ENCODE results near the gene FAM32A. TPM values are rescaled to one million over a fixed set of nuclear protein-coding genes. Genes with fewer than 3 reads are reported as not detected.

FAM32A gene
- total and polyA plus RNA-seq, 2 donors (not counting 1 experiment from before 2014, with no cell fraction given), result 106 to 141 TPM

- Histone ChIP-seq H3K9ac (ENCODE audit: insufficient read depth, low read length) (no peak overlapping the region), H3K4me2 (ENCODE audit: extremely low read depth, insufficient read depth, low read length) (no peak overlapping the region), H3K27ac (ENCODE audit: insufficient read depth, low read length) (no peak overlapping the region), H4K20me1 (ENCODE audit: control insufficient read depth, extremely low read depth, insufficient read depth, low read length) (no peaks in the 10 kb centered on the region), H3K27me3 (ENCODE audit: control insufficient read depth, insufficient read depth, low read length) (no peaks in the 10 kb centered on the region), H3K79me2 (ENCODE audit: control insufficient read depth, insufficient read depth, low read length) (peaks cover 49% of the 10 kb centered on the region), H2AFZ (ENCODE audit: low read length) (no peak overlapping the region), H3K4me3 (replicated peaks in 1 of 4; ENCODE audit: control extremely low read depth in 1 of 4, insufficient read depth in 1 of 4, low read depth in 3 of 4, low read length in 4 of 4) (no peak overlapping the region), H3K4me1 (ENCODE audit: control insufficient read depth, extremely low read depth, insufficient read depth, low read length) (peaks cover 2% of the 10 kb centered on the region), H3K9me3 (ENCODE audit: control insufficient read depth, insufficient read depth, low read depth, low read length) (no peaks in the 10 kb centered on the region), H3K36me3 (ENCODE audit: control insufficient read depth, insufficient read depth, low read length) (peaks cover 55% of the 10 kb centered on the region)
- no peak for DNase-seq (ENCODE audit: low read depth in 2 of 2)
- TF ChIP-seq CTCF (conservative IDR thresholded peaks at IDR 0.05 in 1 of 2, IDR thresholded peaks at IDR 0.05 in 1 of 2; ENCODE audit: low read depth in 1 of 2, low read length in 2 of 2) (no peak), EZH2 (IDR thresholded peaks at IDR 0.05; ENCODE audit: low read length, missing control alignments) (no peak)
Measured at GRCh38 chr19:16206637-16207036, 21.4 kb downstream of the FAM32A start.

GRCh38 chr19:16207063-16207462 is 21.9 kb downstream of the FAM32A start:
- Histone ChIP-seq H3K27ac (ENCODE audit: insufficient read depth, low read length) (no peak overlapping the region), H3K36me3 (ENCODE audit: control insufficient read depth, insufficient read depth, low read length) (peaks cover 51% of the 10 kb centered on the region), H3K4me2 (ENCODE audit: extremely low read depth, insufficient read depth, low read length) (no peak overlapping the region), H4K20me1 (ENCODE audit: control insufficient read depth, extremely low read depth, insufficient read depth, low read length) (no peaks in the 10 kb centered on the region), H3K79me2 (ENCODE audit: control insufficient read depth, insufficient read depth, low read length) (peaks cover 48% of the 10 kb centered on the region), H3K9me3 (ENCODE audit: control insufficient read depth, insufficient read depth, low read depth, low read length) (no peaks in the 10 kb centered on the region), H3K4me1 (ENCODE audit: control insufficient read depth, extremely low read depth, insufficient read depth, low read length) (peaks cover 2% of the 10 kb centered on the region), H3K9ac (ENCODE audit: insufficient read depth, low read length) (no peak overlapping the region), H3K4me3 (replicated peaks in 1 of 4; ENCODE audit: control extremely low read depth in 1 of 4, insufficient read depth in 1 of 4, low read depth in 3 of 4, low read length in 4 of 4) (no peak overlapping the region), H2AFZ (ENCODE audit: low read length) (no peak overlapping the region), H3K27me3 (ENCODE audit: control insufficient read depth, insufficient read depth, low read length) (no peaks in the 10 kb centered on the region)
- TF ChIP-seq CTCF (conservative IDR thresholded peaks at IDR 0.05 in 1 of 2, IDR thresholded peaks at IDR 0.05 in 1 of 2; ENCODE audit: low read depth in 1 of 2, low read length in 2 of 2) (no peak), EZH2 (IDR thresholded peaks at IDR 0.05; ENCODE audit: low read length, missing control alignments) (no peak)
- no peak for DNase-seq (ENCODE audit: low read depth in 2 of 2)

- no peaks in the 10 kb centered on the region for H3K9me3 ChIP-seq (ENCODE audit: control insufficient read depth, insufficient read depth, low read depth, low read length)
- no peak overlapping the region for H3K4me3 ChIP-seq (replicated peaks in 1 of 4; ENCODE audit: control extremely low read depth in 1 of 4, insufficient read depth in 1 of 4, low read depth in 3 of 4, low read length in 4 of 4)
- no peak overlapping the region for H3K27ac ChIP-seq (ENCODE audit: insufficient read depth, low read length)
- DNase-seq (ENCODE audit: low read depth in 2 of 2), result no peak
- no peak overlapping the region for H3K4me2 ChIP-seq (ENCODE audit: extremely low read depth, insufficient read depth, low read length)
- peaks cover 48% of the 10 kb centered on the region for H3K36me3 ChIP-seq (ENCODE audit: control insufficient read depth, insufficient read depth, low read length)
- H3K79me2 ChIP-seq (ENCODE audit: control insufficient read depth, insufficient read depth, low read length), result peaks cover 48% of the 10 kb centered on the region
- H2AFZ ChIP-seq (ENCODE audit: low read length), result no peak overlapping the region
- no peaks in the 10 kb centered on the region for H3K27me3 ChIP-seq (ENCODE audit: control insufficient read depth, insufficient read depth, low read length)
- TF ChIP-seq CTCF (conservative IDR thresholded peaks at IDR 0.05 in 1 of 2, IDR thresholded peaks at IDR 0.05 in 1 of 2; ENCODE audit: low read depth in 1 of 2, low read length in 2 of 2) (no peak), EZH2 (IDR thresholded peaks at IDR 0.05; ENCODE audit: low read length, missing control alignments) (no peak)
- H3K4me1 ChIP-seq (ENCODE audit: control insufficient read depth, extremely low read depth, insufficient read depth, low read length), result peaks cover under 1% of the 10 kb centered on the region
- H3K9ac ChIP-seq (ENCODE audit: insufficient read depth, low read length), result no peak overlapping the region
- H4K20me1 ChIP-seq (ENCODE audit: control insufficient read depth, extremely low read depth, insufficient read depth, low read length), result no peaks in the 10 kb centered on the region
Measured at GRCh38 chr19:16207490-16208025, 22.3 kb downstream of the FAM32A start.
